ENCODE measurements around the gene ALDH3A1. TPM values are rescaled to one million over a fixed set of nuclear protein-coding genes. Genes with fewer than 3 reads are reported as not detected.

The ALDH3A1 gene
- total and polyA plus RNA-seq, 12 donors: 0.12 to 1.5 (median 0.44) TPM; not detected in 8

GRCh38 chr17:19763416-19763815 lies 15.3 kb upstream of the ALDH3A1 start:
- H3K27me3 ChIP-seq: peaks cover 0 to under 1% (median 0%) of the 10 kb centered on the region in 7 donors
- no peaks in the 10 kb centered on the region for H3K9me3 ChIP-seq
- TF ChIP-seq CTCF (IDR thresholded peaks at IDR 0.05): no peak
- peaks cover 0 to 11% (median 0%) of the 10 kb centered on the region in 9 donors for H3K4me1 ChIP-seq
- intact Hi-C loops (cut with DNase I): loop anchor here in 5 of 10 donors (5.0 to 10.0 kb wide), 6 partner anchors 59 to 401 kb away; partner anchors contain the start of genes B9D1 (in 3 of the 5) and ALDH3A2 (in 2 of the 5)
- no peak overlapping the region for H3K27ac ChIP-seq
- DNase-seq (no peak), ATAC-seq (no peak)
- 94% methylated on average over 2 of the region's 2 CpGs for WGBS, 2 donors
- H3K36me3 ChIP-seq: no peaks in the 10 kb centered on the region
- no peak overlapping the region for H3K4me3 ChIP-seq

GRCh38 chr17:19762515-19762961 lies 14.4 kb upstream of the ALDH3A1 start:
- 29 to 30% methylated on average over 15 of the region's 15 CpGs for WGBS, 2 donors
- H3K27me3 ChIP-seq: peaks cover 0 to 4% (median 0%) of the 10 kb centered on the region in 7 donors
- H3K4me1 ChIP-seq: peaks cover 0 to 11% (median 0%) of the 10 kb centered on the region in 9 donors
- no peak overlapping the region for H3K4me3 ChIP-seq
- DNase-seq (peak in 1 of 2 donors; percentile 77), ATAC-seq (peak; percentile 27 to 78 (median 67))
- H3K9me3 ChIP-seq: no peaks in the 10 kb centered on the region
- no peaks in the 10 kb centered on the region for H3K36me3 ChIP-seq
- H3K27ac ChIP-seq: no peak overlapping the region
- peak; percentile 37 to 82 (median 67) for TF ChIP-seq CTCF (IDR thresholded peaks at IDR 0.05)
- intact Hi-C loops (cut with DNase I): loop anchor here in 5 of 10 donors (5.0 to 10.0 kb wide), 6 partner anchors 58 to 400 kb away; partner anchors contain the start of genes B9D1 (in 3 of the 5) and ALDH3A2 (in 2 of the 5)

GRCh38 chr17:19760746-19761145 lies 12.6 kb upstream of the ALDH3A1 start:
- H3K9me3 ChIP-seq: no peaks in the 10 kb centered on the region
- WGBS, 2 donors: 67 to 69% methylated on average over 9 of the region's 9 CpGs
- H3K4me1 ChIP-seq: peaks cover 0 to 5% (median 0%) of the 10 kb centered on the region in 9 donors
- intact Hi-C loops (cut with DNase I): loop anchor here in 5 of 10 donors (5.0 to 10.0 kb wide), 6 partner anchors 56 to 398 kb away; partner anchors contain the start of genes B9D1 (in 3 of the 5) and ALDH3A2 (in 2 of the 5)
- DNase-seq (no peak), ATAC-seq (no peak)
- no peak overlapping the region for H3K4me3 ChIP-seq
- H3K36me3 ChIP-seq: no peaks in the 10 kb centered on the region
- TF ChIP-seq CTCF (IDR thresholded peaks at IDR 0.05): no peak
- peaks cover 0 to 4% (median 0%) of the 10 kb centered on the region in 7 donors for H3K27me3 ChIP-seq
- no peak overlapping the region for H3K27ac ChIP-seq

DNA sequence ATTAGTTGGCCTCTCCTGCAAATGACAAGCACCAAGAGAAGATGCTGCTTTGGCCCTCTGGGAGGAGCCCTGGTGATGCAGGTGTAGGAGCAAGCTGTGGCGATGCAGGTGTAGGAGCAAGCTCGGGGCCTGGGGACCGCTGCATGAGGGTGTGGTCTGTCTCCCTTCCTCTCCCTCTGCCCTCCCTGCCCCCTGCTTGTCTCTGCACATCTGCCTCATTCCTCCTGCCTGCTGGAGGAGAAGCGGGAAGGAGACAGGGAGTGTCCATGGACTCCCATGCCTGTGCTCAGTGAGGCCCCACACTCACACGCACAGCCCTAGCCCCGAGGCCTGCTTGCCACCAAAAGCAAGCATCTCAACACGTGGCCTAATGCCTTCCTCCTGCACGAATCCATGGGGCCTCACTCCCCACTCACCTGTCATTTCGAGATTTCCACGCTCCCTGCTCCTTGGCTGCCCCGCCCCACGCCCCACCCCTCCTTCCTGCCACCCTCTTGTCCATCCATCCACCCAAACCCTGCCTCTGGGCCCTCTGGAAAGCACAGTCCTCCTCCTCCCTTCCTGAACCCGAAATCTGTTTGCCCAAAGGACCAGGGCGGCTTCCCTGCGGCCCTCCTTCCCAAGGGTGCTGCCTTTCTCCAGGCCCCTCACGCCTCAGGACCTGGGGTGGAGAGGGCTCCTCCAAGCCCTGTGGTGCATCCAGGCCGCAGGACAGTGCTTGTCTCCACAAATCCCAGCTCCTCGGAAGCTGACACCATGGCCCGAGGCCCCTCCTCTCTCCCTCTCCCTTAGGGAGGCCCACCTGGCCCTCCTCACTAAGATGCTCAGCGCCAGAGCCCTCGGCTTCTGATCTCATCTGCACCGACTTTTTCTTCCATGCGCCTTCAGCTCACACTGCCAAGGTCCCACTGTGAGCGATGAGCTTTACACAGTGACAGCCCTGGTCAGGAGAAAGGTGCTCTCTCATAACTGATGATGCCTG lies 11.8 kb upstream of the ALDH3A1 start:
- peaks cover 0 to 5% (median 0%) of the 10 kb centered on the region in 9 donors for H3K4me1 ChIP-seq
- 82 to 84% methylated on average over 24 of the region's 24 CpGs for WGBS, 2 donors
- H3K36me3 ChIP-seq: no peaks in the 10 kb centered on the region
- DNase-seq (no peak), ATAC-seq (no peak)
- intact Hi-C loops (cut with DNase I): loop anchor here in 6 of 10 donors (5.0 to 10.0 kb wide), 6 partner anchors 55 to 398 kb away; partner anchors contain the start of genes ALDH3A2 (in 3 of the 6) and B9D1 (in 3 of the 6)
- H3K27me3 ChIP-seq: peaks cover 0 to 4% (median 0%) of the 10 kb centered on the region in 7 donors
- H3K9me3 ChIP-seq: no peaks in the 10 kb centered on the region
- no peak overlapping the region for H3K4me3 ChIP-seq
- no peak for TF ChIP-seq CTCF (IDR thresholded peaks at IDR 0.05)
- H3K27ac ChIP-seq: no peak overlapping the region
